ENCODE measurements around the gene FCER1G. TPM values are rescaled to one million over a fixed set of nuclear protein-coding genes. Genes with fewer than 3 reads are reported as not detected.

FCER1G gene
- total RNA-seq = 10 to 100 TPM; 14.4 to 86.4 (median 56.9) TPM
- polyA plus RNA-seq = 100 to 1,000 TPM in 1 of 3 donors, 10 to 100 TPM in 2; 77.7 to 243 (median 80.5) TPM

GRCh38 chr1:161215076-161215475 lies at the start of gene FCER1G:
FCER1G (plus strand) TSS chr1:161215295; CDS start chr1:161215322, 27 bp downstream.
- Histone ChIP-seq H3K4me3 (peak within 1 kb of the TSS in 3 of 4 donors; percentile 10 to 39 (median 24)), H3K27me3 (no peaks in the 10 kb centered on the region), H3K9me3 (no peaks in the 10 kb centered on the region), H3K4me1 (peaks cover 0 to 3% (median 1%) of the 10 kb centered on the region in 4 donors), H3K36me3 (peaks cover 25 to 52% (median 47%) of the 10 kb centered on the region in 4 donors), H3K27ac (peak within 1 kb of the TSS; percentile 25 to 72 (median 50))
- peak in 3 of 4 donors; percentile 67 to 74 (median 70) for TF ChIP-seq POLR2AphosphoS5 (IDR thresholded peaks at IDR 0.05)
- no peak for TF ChIP-seq EP300 (IDR thresholded peaks at IDR 0.05)
- peak in 1 of 2 donors; percentile 28 for TF ChIP-seq POLR2A (IDR thresholded peaks at IDR 0.05)
- intact Hi-C loops (cut with DNase I) = no loop called here
- WGBS, 2 donors = 56 to 86% methylated on average over 10 of the region's 10 CpGs
- no peak for DNase-seq

GRCh38 chr1:161165742-161166668 lies 49.1 kb upstream of the FCER1G start, which contains the start of gene PPOX:
PPOX (plus strand) TSS chr1:161166426; CDS start chr1:161166848, 422 bp downstream.
- Histone ChIP-seq H3K36me3 (peaks cover under 1 to 60% (median 23%) of the 10 kb centered on the region in 4 donors), H3K4me1 (peaks cover 0 to 40% (median 33%) of the 10 kb centered on the region in 4 donors), H3K27me3 (no peaks in the 10 kb centered on the region), H3K9me3 (no peaks in the 10 kb centered on the region), H3K4me3 (peak within 1 kb of the TSS; percentile 53 to 83 (median 78)), H3K27ac (peak within 1 kb of the TSS; percentile 82 to 89 (median 86))
- DNase-seq = peak; percentile 99
- intact Hi-C loops (cut with DNase I) = loop anchor here (1.0 kb wide), 1 partner anchor 11 kb away; the partner anchor contains the start of gene B4GALT3
- TF ChIP-seq POLR2A (IDR thresholded peaks at IDR 0.05) (peak in 1 of 2 donors; percentile 11), POLR2AphosphoS5 (IDR thresholded peaks at IDR 0.05) (peak; percentile 75 to 85 (median 82)), CTCF (IDR thresholded peaks at IDR 0.05) (peak in 3 of 4 experiments; percentile 28 to 40 (median 30)), EP300 (IDR thresholded peaks at IDR 0.05) (peak in 2 of 4 donors; percentile 8 to 58)
- WGBS, 2 donors = 0% methylated on average over 54 of the region's 54 CpGs

GRCh38 chr1:161166669-161167548 lies 48.2 kb upstream of the FCER1G start:
- 5 to 8% methylated on average over 33 of the region's 33 CpGs for WGBS, 2 donors
- H3K36me3 ChIP-seq = peaks cover 10 to 66% (median 32%) of the 10 kb centered on the region in 4 donors
- peak overlapping the region; percentile 53 to 83 (median 78) for H3K4me3 ChIP-seq
- H3K27ac ChIP-seq = peak overlapping the region; percentile 82 to 89 (median 86)
- TF ChIP-seq CTCF (IDR thresholded peaks at IDR 0.05) (no peak), POLR2A (IDR thresholded peaks at IDR 0.05) (no peak), POLR2AphosphoS5 (IDR thresholded peaks at IDR 0.05) (no peak), EP300 (IDR thresholded peaks at IDR 0.05) (no peak)
- intact Hi-C loops (cut with DNase I) = loop anchor here (1.0 kb wide), 1 partner anchor 10 kb away; the partner anchor contains the start of gene B4GALT3
- H3K27me3 ChIP-seq = no peaks in the 10 kb centered on the region
- H3K4me1 ChIP-seq = peaks cover 0 to 31% (median 24%) of the 10 kb centered on the region in 4 donors
- no peaks in the 10 kb centered on the region for H3K9me3 ChIP-seq
- DNase-seq = no peak

- Histone ChIP-seq H3K27me3 (no peaks in the 10 kb centered on the region), H3K4me1 (peaks cover 0 to 44% (median 31%) of the 10 kb centered on the region in 4 donors), H3K36me3 (peaks cover 22 to 67% (median 39%) of the 10 kb centered on the region in 4 donors), H3K27ac (no peak overlapping the region), H3K9me3 (no peaks in the 10 kb centered on the region), H3K4me3 (no peak overlapping the region)
- no peak for TF ChIP-seq POLR2A (IDR thresholded peaks at IDR 0.05)
- no peak for TF ChIP-seq CTCF (IDR thresholded peaks at IDR 0.05)
- intact Hi-C loops (cut with DNase I) = no loop called here
- 94 to 96% methylated on average over 9 of the region's 9 CpGs for WGBS, 2 donors
- DNase-seq = no peak
These were observed 46.2 kb upstream of the FCER1G start for GRCh38 chr1:161168906-161169305.

Measured in sigmoid colon (tissue), 7 donors.